Ovary (tissue), 3 donors: Measurements from ENCODE around the gene MIA3.

ENCODE experiments used
- POLR2A ChIP-seq: fragments of 450-650 bp; IDR thresholded peaks from one replicate; pipeline ENCODE4 v1.6.1; 2017; ENCODE audit warnings: antibody characterized with exemption, mild to moderate bottlenecking, moderate library complexity
- TF ChIP-seq, protein P1 (sequence below), 3 donors: fragments of 450-650 bp in 2 of 3; fragments of 200-600 bp in 1 of 3; IDR thresholded peaks; one replicate each; pipeline versions ENCODE4 v1.5.1 to v1.8.0; 2016 to 2022; ENCODE audit warnings: antibody characterized with exemption in 3 of 3, mild to moderate bottlenecking in 1 of 3
- donor health status: DM: no; HTN: no; CAD: no.

DNA sequence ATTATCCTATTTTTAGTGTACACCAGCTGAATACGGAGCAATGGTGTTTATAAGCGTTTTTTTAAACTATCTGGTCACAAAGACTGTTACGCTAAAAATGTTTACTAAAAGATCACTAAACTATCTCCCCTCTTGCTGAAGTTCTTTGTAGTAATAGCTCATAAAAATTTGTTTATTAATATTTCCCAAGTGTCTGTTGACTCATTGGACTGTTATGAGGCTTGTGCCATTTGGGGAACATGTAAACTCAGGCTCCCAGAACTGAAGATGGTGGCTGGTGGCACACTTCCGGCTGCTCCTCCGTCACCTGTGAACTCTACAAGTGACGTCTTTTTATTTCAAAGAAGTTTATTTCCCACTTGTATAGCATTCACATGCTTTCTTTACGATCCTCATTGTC lies 48.1 kb downstream of the MIA3 start:
- TF ChIP-seq, protein P1, sequence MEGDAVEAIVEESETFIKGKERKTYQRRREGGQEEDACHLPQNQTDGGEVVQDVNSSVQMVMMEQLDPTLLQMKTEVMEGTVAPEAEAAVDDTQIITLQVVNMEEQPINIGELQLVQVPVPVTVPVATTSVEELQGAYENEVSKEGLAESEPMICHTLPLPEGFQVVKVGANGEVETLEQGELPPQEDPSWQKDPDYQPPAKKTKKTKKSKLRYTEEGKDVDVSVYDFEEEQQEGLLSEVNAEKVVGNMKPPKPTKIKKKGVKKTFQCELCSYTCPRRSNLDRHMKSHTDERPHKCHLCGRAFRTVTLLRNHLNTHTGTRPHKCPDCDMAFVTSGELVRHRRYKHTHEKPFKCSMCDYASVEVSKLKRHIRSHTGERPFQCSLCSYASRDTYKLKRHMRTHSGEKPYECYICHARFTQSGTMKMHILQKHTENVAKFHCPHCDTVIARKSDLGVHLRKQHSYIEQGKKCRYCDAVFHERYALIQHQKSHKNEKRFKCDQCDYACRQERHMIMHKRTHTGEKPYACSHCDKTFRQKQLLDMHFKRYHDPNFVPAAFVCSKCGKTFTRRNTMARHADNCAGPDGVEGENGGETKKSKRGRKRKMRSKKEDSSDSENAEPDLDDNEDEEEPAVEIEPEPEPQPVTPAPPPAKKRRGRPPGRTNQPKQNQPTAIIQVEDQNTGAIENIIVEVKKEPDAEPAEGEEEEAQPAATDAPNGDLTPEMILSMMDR (IDR thresholded peaks at IDR 0.05) = no peak
- TF ChIP-seq POLR2A = no peak
